IMR-90 (cell line): ENCODE data around the gene TAF4. TPM values are rescaled to one million over a fixed set of nuclear protein-coding genes. Genes with fewer than 3 reads are reported as not detected.

Experiments used
- ATAC-seq: fragments of 200-7000 bp; cut with Tn5 transposase; 2 replicates; pipeline ENCODE4 v1.9.1; 2020; ENCODE audit warnings: low read depth, mild to moderate bottlenecking, moderate library complexity
- BruUV-seq: library from RNA; stranded (reverse); fragments of 400-500 nt; replicated peaks from 2 replicates; lab custom pipeline; 2021; lab: Mats Ljungman, UMichigan
- CTCF ChIA-PET: fragments of 300-600 bp; formaldehyde crosslinking; extraction: SDS; loops from one replicate; lab custom pipeline; 2021; ENCODE audit warnings: antibody characterized with exemption; lab: Yijun Ruan, JAX
- POLR2A ChIA-PET: fragments of 300-600 bp; sonication (Branson Sonifier 250); formaldehyde crosslinking; loops from one replicate; lab custom pipeline; 2022; ENCODE audit warnings: antibody characterized with exemption; ENCODE audit not compliant: unreplicated experiment; lab: Charles Lee
- DNase-seq: peaks from one replicate; pipeline ENCODE4 v3.0.0; 2013
- H2AFZ ChIP-seq: replicated peaks from 2 replicates; pipeline ENCODE3; 2013; ENCODE audit warnings: low read length, mild to moderate bottlenecking; ENCODE audit not compliant: poor library complexity
- H2AK5ac ChIP-seq: 2 replicates; pipeline ENCODE4 v1.6.1; 2013; ENCODE audit warnings: low read depth, low read length, inconsistent platforms
- H2AK9ac ChIP-seq: replicated peaks from 2 replicates; pipeline ENCODE3; 2013; ENCODE audit warnings: mild to moderate bottlenecking, low read depth, low read length, moderate library complexity; ENCODE audit not compliant: poor library complexity
- H2BK120ac ChIP-seq: 2 replicates; pipeline ENCODE4 v1.6.1; 2013; ENCODE audit warnings: low read depth, low read length, inconsistent platforms
- H2BK15ac ChIP-seq: 3 replicates; pipeline ENCODE4 v1.6.1; 2013; ENCODE audit warnings: low read depth, low read length, inconsistent platforms
- H2BK20ac ChIP-seq: 2 replicates; pipeline ENCODE4 v1.6.1; 2013; ENCODE audit warnings: low read depth, mild to moderate bottlenecking, inconsistent platforms, low read length, moderate library complexity
- H2BK5ac ChIP-seq: 2 replicates; pipeline ENCODE4 v1.6.1; 2013; ENCODE audit warnings: mild to moderate bottlenecking, low read depth, low read length, inconsistent platforms; ENCODE audit not compliant: poor library complexity, severe bottlenecking
- H3K14ac ChIP-seq: replicated peaks from 2 replicates; pipeline ENCODE4 v1.6.1; 2013; ENCODE audit warnings: low read depth, low read length, inconsistent platforms
- H3K18ac ChIP-seq: 2 replicates; pipeline ENCODE4 v1.6.1; 2013; ENCODE audit warnings: low read depth, low read length, control low read depth
- H3K23ac ChIP-seq: 2 replicates; pipeline ENCODE4 v1.6.1; 2013; ENCODE audit warnings: low read depth, low read length, inconsistent platforms
- H3K27ac ChIP-seq: 2 replicates; pipeline ENCODE4 v1.5.1; 2013; ENCODE audit warnings: mild to moderate bottlenecking, control low read depth, low read length; ENCODE audit not compliant: insufficient read depth
- H3K27me3 ChIP-seq: 2 replicates; pipeline ENCODE4 v1.6.1; 2013; ENCODE audit warnings: low read length; ENCODE audit not compliant: control insufficient read depth, insufficient read depth
- H3K36me3 ChIP-seq: 2 replicates; pipeline ENCODE4 v1.6.1; 2013; ENCODE audit warnings: low read length, mixed read lengths; ENCODE audit not compliant: control insufficient read depth, insufficient read depth
- H3K4ac ChIP-seq: 2 replicates; pipeline ENCODE4 v1.6.1; 2013; ENCODE audit warnings: low read depth, low read length, inconsistent platforms
- H3K4me1 ChIP-seq: 2 replicates; pipeline ENCODE4 v1.6.1; 2013; ENCODE audit warnings: low read length, mixed read lengths; ENCODE audit not compliant: control insufficient read depth, insufficient read depth
- H3K4me2 ChIP-seq: 2 replicates; pipeline ENCODE4 v1.6.1; 2013; ENCODE audit warnings: low read depth, mild to moderate bottlenecking, control low read depth, low read length, moderate library complexity
- H3K4me3 ChIP-seq: 2 replicates; pipeline ENCODE4 v1.5.1; 2013; ENCODE audit warnings: low read depth, mild to moderate bottlenecking, control low read depth, low read length, moderate library complexity; ENCODE audit not compliant: insufficient read depth
- H3K56ac ChIP-seq: 2 replicates; pipeline ENCODE4 v1.6.1; 2013; ENCODE audit warnings: low read length, inconsistent platforms; ENCODE audit not compliant: insufficient read depth; ENCODE audit errors: extremely low read depth
- H3K79me1 ChIP-seq, 2 experiments: 2 replicates each; pipeline ENCODE4 v1.6.1; 2013; ENCODE audit warnings: low read length in 2 of 2, inconsistent platforms in 1 of 2, low read depth in 1 of 2
- H3K9ac ChIP-seq: 2 replicates; pipeline ENCODE4 v1.6.1; 2013; ENCODE audit warnings: low read depth, low read length, control low read depth
- H3K9me1 ChIP-seq: 2 replicates; pipeline ENCODE4 v1.6.1; 2013; ENCODE audit warnings: low read length, inconsistent platforms; ENCODE audit not compliant: insufficient read depth
- H3K9me3 ChIP-seq: 2 replicates; pipeline ENCODE4 v1.6.1; 2013; ENCODE audit warnings: low read length; ENCODE audit not compliant: control insufficient read depth, insufficient read depth
- H4K20me1 ChIP-seq: 2 replicates; pipeline ENCODE4 v1.6.1; 2013; ENCODE audit warnings: low read length, inconsistent platforms; ENCODE audit not compliant: insufficient read depth
- H4K5ac ChIP-seq: 2 replicates; pipeline ENCODE4 v1.6.1; 2013; ENCODE audit warnings: mild to moderate bottlenecking, low read depth, low read length, control low read depth
- H4K8ac ChIP-seq, 2 experiments: 2 replicates each; pipeline ENCODE4 v1.6.1; 2013; ENCODE audit warnings: low read depth in 2 of 2, low read length in 2 of 2, control low read depth in 1 of 2, inconsistent platforms in 1 of 2
- H4K91ac ChIP-seq: 2 replicates; pipeline ENCODE4 v1.6.1; 2013; ENCODE audit warnings: low read depth, low read length, inconsistent platforms; ENCODE audit not compliant: insufficient read depth
- CHD1 ChIP-seq: IDR thresholded peaks from 2 replicates; pipeline ENCODE4 v1.6.1; 2012; ENCODE audit warnings: low read depth, low read length, improper control_type of control experiment
- MAFK ChIP-seq: IDR thresholded peaks from 2 replicates; pipeline ENCODE4 v1.6.1; 2012; ENCODE audit warnings: low read depth, low read length, improper control_type of control experiment
- MAZ ChIP-seq: IDR thresholded peaks from 2 replicates; pipeline ENCODE4 v1.6.1; 2012; ENCODE audit warnings: low read depth, mild to moderate bottlenecking, low read length, improper control_type of control experiment, moderate library complexity, borderline replicate concordance
- POLR2A ChIP-seq: IDR thresholded peaks from 2 replicates; pipeline ENCODE4 v1.6.1; 2012; ENCODE audit warnings: mild to moderate bottlenecking, low read depth, low read length
- RAD21 ChIP-seq: IDR thresholded peaks from 2 replicates; pipeline ENCODE4 v1.6.1; 2012; ENCODE audit warnings: low read length, improper control_type of control experiment
- SMC3 ChIP-seq: fragments of 150-350 bp; IDR thresholded peaks from 2 replicates; pipeline ENCODE4 v1.6.1; 2016; ENCODE audit warnings: low read depth, mild to moderate bottlenecking, antibody characterized with exemption, low read length, moderate library complexity
- WGBS, 2 experiments: methylation state at CpG; one replicate each; pipeline versions ENCODE4 v1.1.5 to v1.1.7; 2013; ENCODE audit warnings: missing lambda C conversion rate in 2 of 2; ENCODE audit not compliant: insufficient read length in 1 of 2; ENCODE audit errors: extremely low coverage in 2 of 2; 5-methylcytosine and 5-hydroxymethylcytosine counted together
- dilution Hi-C: fragments of 300-500 bp; cut with HindIII; formaldehyde crosslinking; loops from one replicate; pipeline ENCODE4 v1.14.3; 2018; ENCODE audit warnings: low sequenced_read_pairs; ENCODE audit not compliant: unreplicated experiment
- in situ Hi-C: fragments of 300-500 bp; cut with MboI; formaldehyde crosslinking; loops from 3 replicates; pipeline ENCODE4 v1.14.3; 2019; ENCODE audit warnings: low sequenced_read_pairs, inconsistent platforms, mixed read lengths
- intact Hi-C: fragments of 100-400 bp; cut with micrococcal nuclease; formaldehyde crosslinking; loops from 2 replicates; pipeline ENCODE4 v1.10.0; 2022
- polyA plus RNA-seq, 3 experiments: library from polyadenylated mRNA; depleted of rRNA; stranded (reverse); fragments of >200 nt; gene quantifications; 2 replicates each; pipeline ENCODE4 v1.2.3, GENCODE V29; 2012; ENCODE audit warnings: low replicate concordance in 1 of 3
- total RNA-seq: library from RNA; depleted of rRNA; stranded (reverse); fragments of >200 nt; gene quantifications from 2 replicates; pipeline ENCODE4 v1.2.3, GENCODE V29; 2012

TAF4 gene
- total and polyA plus RNA-seq, 2 of the 4 experiments (the other 2 are of a cell fraction), result 1.4 to 5.1 TPM

- no peak overlapping the region for H3K14ac ChIP-seq
- H3K4me2 ChIP-seq, result no peak overlapping the region
- peaks cover 6 to 15% of the 10 kb centered on the region in 2 experiments; a peak in 3 of 4 replicates for H3K79me1 ChIP-seq
- peak overlapping the region; percentile 28 for H2AK9ac ChIP-seq
- no peak overlapping the region for H4K91ac ChIP-seq
- peaks cover 6% of the 10 kb centered on the region for H3K4me1 ChIP-seq
- no peaks in the 10 kb centered on the region for H3K27me3 ChIP-seq
- H2BK5ac ChIP-seq, result no peak overlapping the region
- H3K9me3 ChIP-seq, result peaks cover 12% of the 10 kb centered on the region
- H2BK120ac ChIP-seq, result no peak overlapping the region
- no peak overlapping the region for H2BK20ac ChIP-seq
- no peak overlapping the region for H3K9ac ChIP-seq
- H3K27ac ChIP-seq, result no peak overlapping the region
- ChIA-PET CTCF (no interaction called here), POLR2A (no interaction called here)
- dilution Hi-C loops (no loop called here), in situ Hi-C loops (no loop called here), intact Hi-C loops (no loop called here)
- BruUV-seq, result no TSS peak
- no peak overlapping the region for H3K23ac ChIP-seq
- no peak overlapping the region for H2AFZ ChIP-seq
- H3K56ac ChIP-seq, result no peak overlapping the region
- H3K9me1 ChIP-seq, result no peaks in the 10 kb centered on the region; the same call in 1 of the 2 replicates
- no peak overlapping the region for H2AK5ac ChIP-seq
- H4K5ac ChIP-seq, result no peak overlapping the region
- H4K20me1 ChIP-seq, result peaks cover under 1% of the 10 kb centered on the region
- TF ChIP-seq MAFK (no peak), SMC3 (no peak), RAD21 (no peak), POLR2A (no peak), MAZ (no peak), CHD1 (no peak)
- H3K4me3 ChIP-seq, result no peak overlapping the region
- H2BK15ac ChIP-seq, result no peak overlapping the region
- no peak for DNase-seq
- no peak overlapping the region for H3K18ac ChIP-seq
- ATAC-seq, result no peak
- no CpG with 5 or more reads among the region's 7 CpGs for WGBS, 2 experiments
- H3K4ac ChIP-seq, result no peak overlapping the region
- H3K36me3 ChIP-seq, result no peaks in the 10 kb centered on the region
- no peak overlapping the region for H4K8ac ChIP-seq
Measured at GRCh38 chr20:62068997-62069396, 3.3 kb upstream of the TAF4 start.
